Stimulated activated CD8-positive, alpha-beta memory T cell treated with anti-CD3 and anti-CD28 coated beads, Interleukin-12 subunit alpha, Interleukin-12 subunit beta, amount 100 ng/mL, for 24 hours (primary cell): Measurements from ENCODE around the gene ACYP2.

Experiments
- DNase-seq: peaks from one replicate; pipeline ENCODE4 v3.0.0-alpha.2; 2020; ENCODE audit errors: extremely low read depth

The ACYP2 gene

DNA sequence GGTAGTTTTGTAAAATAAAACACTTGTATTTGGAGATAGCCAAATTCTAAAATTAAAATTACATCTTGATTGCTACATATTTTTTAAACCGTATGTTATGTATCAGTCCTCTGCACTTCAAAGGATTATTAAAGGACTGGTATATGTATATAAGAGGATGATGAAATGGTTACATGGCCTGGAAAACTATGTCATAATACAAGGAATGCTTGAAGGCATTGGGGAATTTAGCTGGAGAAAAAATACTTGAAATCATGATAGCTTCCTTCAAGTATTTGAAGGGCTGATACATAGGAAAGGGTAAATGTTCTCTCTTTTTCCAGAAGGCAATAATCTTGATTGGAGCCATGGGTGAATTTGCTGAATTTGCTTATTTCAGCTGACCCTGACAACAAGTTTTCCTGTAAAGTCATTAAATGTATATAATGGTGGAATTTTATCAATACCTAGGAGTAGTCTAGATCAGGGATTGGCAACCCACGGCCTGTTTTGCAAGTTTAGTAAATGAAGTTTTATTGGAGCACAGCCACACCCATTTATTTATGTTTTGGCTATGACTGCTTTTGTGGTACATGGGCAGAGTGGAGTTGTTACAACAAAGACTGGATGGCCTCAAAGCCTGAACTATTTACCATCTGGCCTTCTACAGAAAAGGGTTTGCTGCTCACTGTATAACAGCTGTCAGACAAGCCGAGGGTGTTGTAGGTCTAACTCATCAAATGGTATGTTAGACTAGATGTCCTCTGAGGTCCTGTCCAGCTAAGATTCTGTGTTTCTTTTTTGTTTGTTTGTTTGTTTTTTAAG lies 34.4 kb downstream of the ACYP2 start:
- no peak for DNase-seq

DNA sequence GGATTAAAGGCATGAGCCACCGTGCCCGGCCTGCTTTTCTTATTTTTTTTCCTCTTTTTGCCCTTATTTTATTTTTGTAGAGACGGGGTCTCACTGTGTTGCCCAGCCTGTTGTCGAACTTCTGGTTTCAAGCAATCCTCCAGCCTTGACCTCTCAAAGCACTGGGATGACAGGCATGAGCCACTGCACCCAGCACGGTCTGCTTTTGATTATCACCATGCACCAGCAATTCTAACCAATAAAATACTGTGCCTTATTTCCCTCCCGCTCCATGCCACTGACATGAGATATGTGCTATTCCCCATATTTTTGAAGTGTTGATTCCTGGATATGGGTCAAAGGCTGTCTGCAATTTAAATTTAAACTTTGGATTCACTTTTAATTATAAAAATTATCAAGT lies 42.9 kb downstream of the ACYP2 start:
- DNase-seq = no peak

DNA sequence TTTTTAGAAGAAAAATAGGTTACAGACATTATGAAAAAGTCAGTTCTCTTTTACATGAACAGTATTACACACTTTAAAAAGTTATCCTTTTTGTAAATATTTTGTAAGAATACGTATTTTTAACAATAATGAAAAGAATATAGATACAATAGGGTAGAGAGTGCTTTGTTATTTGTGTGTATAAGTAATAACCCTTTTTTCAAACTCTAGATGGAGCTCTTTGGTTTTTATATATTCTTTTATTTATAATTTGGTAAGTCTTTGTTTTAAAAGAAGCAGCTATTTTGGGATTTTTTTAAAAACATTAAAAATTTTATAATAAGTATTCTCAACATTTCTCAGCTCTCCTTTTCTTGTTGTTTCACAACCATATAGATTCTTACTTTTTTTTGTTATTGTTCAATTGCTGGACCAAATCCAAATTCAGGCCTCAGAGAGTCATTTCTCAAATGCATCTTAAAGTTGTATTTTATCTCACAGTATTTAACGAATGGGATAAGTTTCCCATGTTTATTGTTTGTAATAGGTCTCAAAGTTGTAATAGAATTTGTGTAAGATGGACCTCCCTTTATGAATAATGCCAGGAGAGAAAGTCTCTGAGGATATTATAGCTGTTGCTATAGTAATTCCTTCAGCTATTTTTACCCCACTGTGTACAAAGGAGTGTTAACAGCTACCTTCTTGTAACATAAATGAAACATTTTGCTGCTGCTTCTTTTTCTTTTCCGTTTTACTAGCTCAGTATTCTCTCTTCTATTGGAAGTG lies 46.4 kb downstream of the ACYP2 start:
- DNase-seq = no peak

DNA sequence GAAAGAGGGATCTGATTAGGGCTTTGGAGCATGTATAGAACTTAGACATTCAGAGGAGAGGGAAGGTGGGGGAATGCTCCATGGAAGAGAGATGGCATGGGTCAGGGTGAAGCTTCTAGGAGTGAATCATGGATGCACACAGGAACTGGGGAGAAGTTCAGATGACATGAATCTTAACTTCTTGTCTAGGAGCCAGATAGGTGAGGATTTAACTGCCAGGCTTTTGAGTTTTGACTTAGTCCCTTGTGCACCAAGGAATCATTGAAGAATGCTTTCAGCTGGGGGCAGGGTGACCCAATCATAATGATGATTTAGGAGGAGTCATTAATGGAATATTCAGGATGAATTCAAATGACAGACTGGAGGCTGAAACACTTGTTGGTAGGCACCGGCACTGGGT lies 48.7 kb downstream of the ACYP2 start:
- DNase-seq = no peak

DNA sequence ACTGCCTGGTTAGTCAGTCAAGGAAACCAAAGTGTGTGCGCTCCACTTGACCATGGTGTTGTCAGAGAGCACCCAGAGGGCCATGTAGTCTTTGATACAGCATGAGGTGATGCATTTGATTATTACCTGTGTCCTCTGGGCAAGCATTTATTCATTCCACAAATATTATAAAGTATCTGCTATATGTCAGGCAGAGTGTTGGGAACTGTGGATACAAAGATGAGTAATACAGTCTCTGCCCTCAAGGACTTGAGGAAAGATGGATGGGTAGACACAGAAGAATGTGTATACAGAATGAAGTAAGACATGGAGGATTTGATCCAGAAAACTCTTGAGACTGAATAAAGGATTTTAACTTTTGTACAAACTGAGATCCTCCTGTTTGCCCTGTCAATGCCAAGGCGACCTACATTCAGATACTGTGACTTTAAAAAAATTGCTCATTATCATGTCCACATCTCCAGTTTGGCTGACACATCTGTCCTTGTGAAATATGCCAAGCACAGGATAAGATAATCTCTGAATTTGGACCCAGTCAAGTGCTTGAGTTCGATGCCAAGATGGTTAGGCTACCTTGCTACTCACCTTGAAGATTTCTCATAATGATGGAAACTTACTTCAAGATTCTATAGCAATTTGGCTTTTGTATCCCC lies 50.8 kb downstream of the ACYP2 start:
- no peak for DNase-seq

DNA sequence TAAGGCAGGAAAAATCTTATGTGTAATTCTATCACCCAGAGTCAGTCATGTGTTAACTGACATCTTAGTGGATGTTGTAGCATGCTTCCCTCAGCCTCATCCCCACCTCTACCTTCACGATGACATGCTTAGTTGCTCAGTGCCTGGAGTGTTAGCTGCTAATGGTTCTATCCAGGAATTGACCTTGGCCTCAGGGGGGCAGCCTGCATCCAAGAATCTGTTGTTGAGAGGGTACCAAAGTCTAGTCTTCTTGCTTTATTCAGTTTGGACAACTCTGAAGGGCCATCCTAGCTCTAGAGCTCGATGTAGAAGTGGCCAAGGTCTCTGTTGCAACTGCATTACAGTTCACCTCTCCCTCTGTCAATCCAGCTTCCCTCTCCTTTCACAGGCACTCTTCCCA lies 61.2 kb downstream of the ACYP2 start:
- no peak for DNase-seq

DNA sequence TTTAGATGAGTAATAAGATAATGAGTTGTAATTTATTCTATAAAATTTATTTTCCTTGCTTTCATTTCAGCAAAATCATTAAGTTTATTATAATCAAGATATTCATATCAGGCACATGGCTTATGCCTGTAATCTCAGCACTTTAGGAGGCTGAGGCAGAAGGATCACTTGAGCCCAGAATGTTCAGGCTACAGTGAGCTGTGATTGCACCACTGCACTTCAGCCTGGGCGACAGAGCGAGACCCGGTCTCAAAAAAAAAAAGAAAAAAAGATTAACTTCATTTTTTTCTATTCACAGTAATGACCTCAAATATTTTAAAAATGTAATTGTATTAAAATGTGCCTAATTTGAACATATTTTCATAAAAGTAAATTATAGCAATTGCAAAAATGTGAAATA lies 67.9 kb downstream of the ACYP2 start:
- DNase-seq = no peak

DNA sequence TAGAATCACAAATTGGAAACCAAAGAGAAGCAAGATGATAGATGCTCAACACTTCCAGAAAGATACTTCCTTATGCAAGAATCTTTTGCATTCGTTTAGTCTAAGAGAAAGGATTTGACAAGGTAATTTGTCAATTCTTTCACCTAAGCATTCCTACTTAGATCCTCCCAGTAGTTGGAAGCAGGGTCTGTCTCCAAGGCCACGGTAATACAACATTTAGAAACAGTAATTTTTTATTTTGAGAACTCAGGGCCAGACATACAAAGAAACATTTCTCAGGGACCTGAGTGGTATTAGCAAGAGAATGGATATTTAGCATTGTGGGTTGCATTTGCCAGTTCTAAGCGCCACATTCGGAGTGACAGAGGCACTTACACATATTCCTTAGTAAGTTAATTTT lies 68.6 kb downstream of the ACYP2 start:
- DNase-seq = no peak

DNA sequence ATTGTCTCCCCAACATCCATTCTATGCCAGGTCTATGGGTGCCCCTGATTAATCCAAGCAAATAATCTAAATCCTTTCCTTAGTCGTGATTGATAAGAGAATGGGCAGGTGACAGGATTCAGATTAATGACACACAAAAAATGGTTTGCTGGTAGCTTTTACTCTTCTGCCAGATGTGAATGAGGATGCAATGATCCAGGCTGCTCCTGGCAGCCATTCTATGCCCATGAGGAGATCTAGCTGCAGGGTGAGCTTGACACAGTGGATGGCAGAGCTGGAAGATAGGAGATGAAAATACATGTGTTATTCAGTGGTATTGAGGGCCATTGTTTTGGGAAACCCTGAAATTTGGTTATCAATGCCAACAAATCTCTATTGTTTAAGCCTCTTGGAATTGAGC lies 69.7 kb downstream of the ACYP2 start:
- no peak for DNase-seq

DNA sequence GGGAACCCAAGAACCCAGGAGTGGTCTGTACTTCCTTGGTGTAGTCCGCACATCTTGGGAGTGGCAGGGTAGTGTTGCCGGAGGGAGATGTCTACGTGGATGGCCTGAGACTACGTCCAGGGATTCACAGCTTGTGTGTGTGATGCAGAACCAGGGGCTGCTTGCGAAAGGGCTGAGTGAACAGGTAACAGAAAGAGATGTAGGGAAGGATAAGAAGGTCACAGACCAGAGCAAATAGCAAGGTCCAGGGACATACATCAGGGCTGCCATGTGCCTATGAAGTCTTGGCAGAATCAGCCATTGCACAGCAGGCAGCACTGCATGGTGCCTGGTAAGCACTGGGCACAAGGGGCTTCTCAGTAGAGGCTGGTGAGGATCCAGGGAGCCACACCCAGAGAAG lies 71.9 kb downstream of the ACYP2 start:
- no peak for DNase-seq

DNA sequence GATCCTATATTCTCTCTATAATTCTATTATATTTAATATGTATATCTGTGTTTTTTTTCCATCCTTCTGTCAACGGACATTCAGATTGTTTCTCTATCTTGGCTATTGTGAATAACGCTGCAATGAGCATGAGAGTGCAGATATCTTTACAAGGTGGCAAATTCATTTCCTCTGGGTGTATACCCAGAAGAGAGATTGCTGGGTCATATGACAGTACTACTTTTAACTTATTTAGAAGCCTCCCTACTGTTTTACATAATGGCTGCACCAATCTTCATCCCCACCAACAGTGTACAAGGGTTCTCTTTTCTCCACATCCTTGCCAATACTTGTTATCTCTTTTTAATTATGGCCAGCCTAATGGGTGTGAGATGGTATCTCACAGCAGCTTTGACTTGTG lies 74.1 kb downstream of the ACYP2 start:
- no peak for DNase-seq

DNA sequence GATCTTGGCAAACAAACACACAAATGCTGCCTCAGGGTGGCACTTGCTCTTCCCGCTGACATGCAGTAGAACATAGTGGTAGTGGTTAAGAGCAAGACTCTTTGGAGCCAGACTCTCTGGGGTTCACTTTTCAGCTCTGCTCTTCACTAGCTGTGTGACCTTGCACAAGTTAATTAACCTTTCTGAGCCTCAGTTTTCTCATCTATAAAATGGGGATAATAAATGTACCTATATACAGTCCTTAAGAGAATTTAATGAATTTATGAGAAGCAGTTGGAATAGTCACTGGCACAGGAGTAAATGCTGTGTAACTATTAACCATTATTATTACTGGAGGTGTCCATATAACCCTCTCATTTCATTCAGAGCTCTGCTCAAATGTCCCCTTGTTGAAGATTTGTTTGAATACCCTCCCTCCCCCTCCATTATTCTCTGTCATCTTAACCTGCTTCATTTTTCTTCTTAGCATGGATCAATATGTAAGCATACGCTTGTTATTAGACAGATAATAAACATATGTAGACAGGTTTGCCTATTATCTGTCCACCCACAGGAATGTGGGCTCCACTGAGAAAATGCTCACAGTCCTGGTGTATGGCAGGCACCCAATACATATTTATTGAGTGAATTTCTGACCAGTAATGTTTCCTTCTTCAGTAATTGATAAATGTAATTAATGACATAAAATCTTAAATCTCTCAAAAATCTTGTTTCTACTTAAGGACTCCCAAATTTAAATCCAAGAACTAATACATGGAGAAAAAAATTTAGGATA lies 76.1 kb downstream of the ACYP2 start:
- DNase-seq = no peak

DNA sequence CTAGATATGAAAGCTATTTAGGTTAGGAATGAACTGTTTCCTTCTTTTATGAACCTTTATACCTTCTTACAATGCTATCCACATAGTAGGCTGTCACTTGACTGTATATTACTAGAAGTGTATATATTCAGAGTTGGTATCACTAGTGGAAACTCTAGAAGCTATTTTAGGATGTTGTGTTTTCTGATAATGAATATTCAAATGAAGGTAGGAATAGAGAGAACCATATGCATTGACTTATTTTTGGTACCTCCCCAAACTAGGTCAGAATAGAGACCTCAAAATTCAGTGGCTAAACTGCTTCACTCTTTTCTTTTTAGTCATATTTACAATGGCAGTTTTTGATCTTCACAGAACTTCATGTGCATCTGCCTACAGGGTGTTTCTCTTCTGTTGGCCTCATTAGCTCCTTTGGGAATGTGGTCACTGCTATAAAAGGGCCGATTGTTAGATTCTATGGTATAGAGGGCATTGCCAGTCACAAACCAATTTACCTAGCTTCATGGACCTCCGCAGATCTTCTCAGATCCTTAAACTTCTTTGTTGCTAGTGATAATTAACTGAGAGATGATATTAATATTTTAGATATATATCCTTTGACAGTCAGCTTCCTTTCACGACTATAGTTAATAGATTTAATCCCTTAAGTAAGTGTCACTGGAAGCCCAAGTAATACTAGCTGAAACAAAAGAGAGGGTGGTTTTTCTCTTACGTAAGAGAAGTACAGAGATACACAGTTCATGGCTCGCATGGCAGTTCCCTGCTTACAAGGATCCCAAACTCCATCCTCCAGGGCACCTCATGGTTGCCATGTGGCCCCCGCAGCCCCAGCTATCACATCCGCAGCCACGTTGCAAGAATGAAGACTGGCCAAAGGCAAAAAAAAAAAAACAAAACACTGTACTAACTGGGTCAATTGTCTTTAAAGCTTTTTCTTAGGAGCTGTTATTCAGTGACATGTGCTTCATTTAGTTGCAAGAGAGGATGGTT lies 79.6 kb downstream of the ACYP2 start:
- no peak for DNase-seq

DNA sequence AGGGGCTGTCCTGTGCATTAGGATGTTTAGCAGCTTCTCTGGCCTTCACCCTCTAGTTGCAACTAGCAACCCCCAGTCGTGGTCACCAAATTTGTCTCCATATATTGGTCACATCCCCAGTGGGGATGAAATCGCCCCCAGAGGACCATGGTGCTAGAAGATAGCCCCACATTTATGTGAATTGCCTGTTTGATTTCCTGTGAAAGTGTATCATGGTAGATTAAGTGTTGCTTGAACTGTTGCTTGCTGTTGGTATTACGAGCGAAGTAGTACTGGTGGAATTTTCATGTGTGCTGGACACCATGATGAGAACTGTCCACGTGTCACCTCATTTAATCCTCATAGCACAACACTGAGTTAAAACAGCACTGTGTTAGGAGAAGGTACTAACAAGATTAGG lies 81.2 kb downstream of the ACYP2 start:
- no peak for DNase-seq

DNA sequence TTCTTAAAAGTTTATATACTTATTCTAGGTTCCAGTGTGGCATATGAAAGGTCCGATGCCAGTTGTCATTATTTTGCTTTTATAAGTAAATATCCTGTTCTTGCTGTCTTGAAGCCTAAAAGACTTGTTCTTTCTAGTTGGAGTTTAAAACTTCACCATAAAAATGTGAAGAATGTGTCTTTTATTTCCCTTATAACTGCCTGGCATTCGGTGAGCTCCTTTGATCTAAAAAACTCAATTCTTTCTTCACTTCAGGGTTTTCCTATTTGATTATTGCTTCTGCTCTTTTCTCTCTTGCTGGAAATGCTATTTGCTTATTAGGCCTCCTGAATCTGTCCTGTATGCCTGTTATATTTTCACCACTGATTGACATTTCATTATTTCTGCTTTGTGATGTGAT lies 89.1 kb downstream of the ACYP2 start:
- no peak for DNase-seq

DNA sequence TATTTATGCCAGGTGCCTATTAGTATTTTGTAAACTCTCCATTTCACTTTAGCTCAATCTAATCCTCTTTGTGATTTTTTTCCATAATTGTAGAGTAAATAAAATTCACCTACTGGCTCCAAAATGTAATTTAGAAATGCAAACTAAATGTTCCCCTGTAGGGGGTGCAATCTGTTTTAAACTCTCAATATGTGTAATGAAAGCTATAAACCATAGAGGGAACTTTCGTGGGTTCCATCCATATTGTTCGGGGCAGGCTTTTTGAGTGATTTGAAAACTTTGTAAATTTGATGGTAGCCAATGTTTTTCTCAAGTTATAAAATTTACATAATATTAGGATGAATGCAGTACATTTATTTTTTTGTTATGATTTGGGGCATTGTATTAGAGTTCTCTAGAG lies 91.2 kb downstream of the ACYP2 start:
- no peak for DNase-seq

DNA sequence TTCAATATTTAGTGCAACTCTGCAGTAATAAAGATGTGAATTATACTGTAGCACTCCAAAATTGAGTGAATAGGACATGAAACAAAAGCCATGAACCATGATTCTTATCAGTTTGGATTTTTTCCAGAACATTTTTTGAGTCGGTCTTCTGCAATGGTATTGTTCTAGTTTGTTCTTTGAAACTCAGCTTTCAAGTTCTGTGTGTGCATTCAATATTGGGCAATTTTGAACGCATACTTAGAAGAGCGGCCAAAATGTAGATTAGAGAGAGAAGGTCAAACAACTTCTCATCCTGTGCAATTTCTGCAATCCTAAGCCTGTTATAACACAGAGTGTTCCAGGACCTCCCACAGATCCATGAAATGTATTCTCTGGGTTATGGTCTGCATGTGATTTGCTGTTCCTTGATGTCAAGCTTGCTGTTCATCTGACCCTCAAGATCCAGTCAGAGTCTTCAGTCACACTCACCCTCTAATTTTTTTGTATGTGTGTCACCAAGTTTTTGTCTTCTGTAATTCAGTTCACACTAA lies 92.3 kb downstream of the ACYP2 start:
- no peak for DNase-seq

DNA sequence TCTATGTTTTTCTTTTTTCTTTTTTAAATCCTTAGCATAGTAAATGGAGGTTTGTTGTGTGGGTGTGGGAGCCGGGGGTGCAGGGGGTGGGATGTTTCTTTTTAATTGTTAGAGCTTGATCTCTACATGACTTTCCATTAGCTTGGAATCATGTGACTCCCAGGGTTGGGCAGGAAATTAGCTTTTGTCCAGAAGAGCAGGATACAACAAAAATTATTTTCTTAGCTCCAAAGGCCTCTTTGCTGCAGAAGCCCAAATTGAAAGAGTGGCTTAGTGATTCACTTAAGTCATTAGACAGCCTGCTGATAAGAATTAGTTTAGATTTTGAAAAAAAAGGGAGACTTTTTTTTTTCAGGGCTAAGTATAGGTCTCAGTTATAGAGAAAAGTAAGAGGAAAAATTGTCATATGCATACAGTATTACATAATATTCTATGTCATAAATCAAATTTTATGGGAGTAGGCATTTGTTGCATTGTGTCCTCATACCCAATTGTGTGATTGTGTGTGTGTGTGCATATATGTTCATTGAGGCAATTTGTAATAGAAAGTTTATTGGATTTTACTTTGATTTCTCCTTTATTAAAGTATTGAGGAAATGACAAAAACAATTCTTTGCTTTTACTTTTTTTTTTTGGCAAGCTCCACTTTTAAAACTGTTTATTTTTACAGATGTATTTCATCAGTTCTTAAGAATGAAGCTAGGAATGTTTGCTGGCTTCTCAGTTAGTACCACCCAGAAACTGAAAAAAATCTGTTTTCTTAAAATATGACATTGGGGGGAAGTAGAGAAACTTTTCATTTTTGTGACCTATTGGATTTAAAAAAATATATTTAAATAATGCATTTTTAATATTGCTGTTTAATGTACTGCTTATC lies 93.2 kb downstream of the ACYP2 start:
- DNase-seq = no peak

DNA sequence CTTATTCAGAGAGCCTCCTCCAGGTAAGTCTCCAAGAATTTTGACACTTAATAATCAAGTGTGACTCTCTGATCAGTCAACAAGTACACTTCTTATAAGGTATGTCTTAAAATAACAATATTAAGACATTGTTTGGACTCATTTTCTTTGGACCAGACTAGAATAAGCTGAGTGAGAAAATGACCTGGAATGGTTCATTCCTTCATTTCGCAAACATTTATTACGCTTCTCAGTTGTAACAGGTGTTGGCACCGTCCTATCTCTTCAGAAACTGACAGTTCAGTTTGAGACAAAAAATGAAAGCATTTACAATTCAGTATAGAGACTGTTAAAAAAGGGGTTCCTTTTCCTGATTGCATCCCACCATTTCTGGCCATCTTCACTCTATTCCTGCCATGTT lies 94.0 kb downstream of the ACYP2 start:
- no peak for DNase-seq

DNA sequence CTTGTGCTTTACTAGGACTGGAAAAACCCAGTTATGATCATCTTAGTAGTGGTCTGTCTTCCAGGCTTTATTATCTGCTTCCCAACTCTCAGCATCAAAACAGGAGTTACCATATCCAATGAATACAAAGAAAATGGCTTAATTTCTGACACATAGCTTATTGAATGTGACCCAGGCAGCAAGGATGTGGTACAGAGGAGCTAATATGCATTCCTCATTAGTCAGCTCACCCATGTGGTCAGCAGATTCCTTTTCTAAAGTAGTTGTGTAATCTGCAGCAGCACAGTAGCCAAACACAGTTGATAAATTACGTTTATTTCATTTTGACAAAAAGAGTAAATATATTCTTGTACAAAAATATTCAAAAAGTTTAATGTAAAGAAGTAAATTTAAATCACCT lies 97.0 kb downstream of the ACYP2 start:
- DNase-seq = no peak
